Activated CD4-positive, alpha-beta T cell treated with anti-CD3 and anti-CD28 coated beads, Interleukin-2, amount 10 ng/mL, durations not matched to agents 24 days and 14 days (primary cell): ENCODE data around the gene GGPS1. TPM values are rescaled to one million over a fixed set of nuclear protein-coding genes. Genes with fewer than 3 reads are reported as not detected.

Experiments
- DNase-seq: peaks from one replicate; pipeline ENCODE4 v3.0.0; 2022
- H3K27ac Mint-ChIP-seq: one replicate; pipeline ENCODE4 v1.8.0; 2022; ENCODE audit warnings: mild to moderate bottlenecking, mixed read lengths
- H3K27me3 Mint-ChIP-seq: one replicate; pipeline ENCODE4 v1.8.0; 2022; ENCODE audit warnings: mixed read lengths
- H3K36me3 Mint-ChIP-seq: one replicate; pipeline ENCODE4 v1.8.0; 2022; ENCODE audit warnings: low read depth, mild to moderate bottlenecking, mixed read lengths
- H3K4me1 Mint-ChIP-seq: one replicate; pipeline ENCODE4 v1.8.0; 2021; ENCODE audit warnings: mixed read lengths
- H3K4me3 Mint-ChIP-seq: one replicate; pipeline ENCODE4 v1.8.0; 2022; ENCODE audit warnings: mild to moderate bottlenecking, moderate library complexity, mixed read lengths
- H3K9me3 Mint-ChIP-seq: one replicate; pipeline ENCODE4 v1.8.0; 2021; ENCODE audit warnings: mixed read lengths
- intact Hi-C: fragments of 100-400 bp; cut with micrococcal nuclease; formaldehyde crosslinking; loops from one replicate; pipeline ENCODE4 v1.15.1; 2023
- total RNA-seq: library from RNA; stranded (reverse); gene quantifications from 2 replicates; pipeline ENCODE4 v1.2.3, GENCODE V29; 2022

The GGPS1 gene
- total RNA-seq, 1 donor from 2014 or later: 33.9 TPM

GRCh38 chr1:235315173-235315572 lies 13.2 kb upstream of the GGPS1 start:
- H3K27ac Mint-ChIP-seq: no peak overlapping the region
- intact Hi-C loops: no loop called here

GRCh38 chr1:235315735-235316134 lies 12.6 kb upstream of the GGPS1 start:
- H3K9me3 Mint-ChIP-seq: no peaks in the 10 kb centered on the region
- DNase-seq: no peak
- intact Hi-C loops: loop anchor here (2.0 kb wide), 1 partner anchor 17 kb away; no protein-coding TSS in a partner anchor

More at GRCh38 chr1:235315173-235315572, 13.2 kb upstream of the GGPS1 start:
- no peak for DNase-seq
- H3K9me3 Mint-ChIP-seq: no peaks in the 10 kb centered on the region
- peaks cover 59% of the 10 kb centered on the region for H3K4me1 Mint-ChIP-seq
- peaks cover 31% of the 10 kb centered on the region for H3K36me3 Mint-ChIP-seq
- H3K27me3 Mint-ChIP-seq: no peaks in the 10 kb centered on the region
- peak overlapping the region; percentile 23 for H3K4me3 Mint-ChIP-seq

GRCh38 chr1:235317168-235317567 lies 11.2 kb upstream of the GGPS1 start:
- peak overlapping the region; percentile 41 for H3K4me3 Mint-ChIP-seq

More at GRCh38 chr1:235315735-235316134, 12.6 kb upstream of the GGPS1 start:
- Mint-ChIP-seq H3K4me1 (peaks cover 60% of the 10 kb centered on the region), H3K36me3 (peaks cover 36% of the 10 kb centered on the region), H3K4me3 (no peak overlapping the region), H3K27me3 (no peaks in the 10 kb centered on the region), H3K27ac (no peak overlapping the region)

GRCh38 chr1:235319255-235319654 lies 9.1 kb upstream of the GGPS1 start:
- DNase-seq: no peak
- H3K9me3 Mint-ChIP-seq: no peaks in the 10 kb centered on the region
- H3K4me1 Mint-ChIP-seq: peaks cover 57% of the 10 kb centered on the region
- peaks cover 46% of the 10 kb centered on the region for H3K36me3 Mint-ChIP-seq
- H3K27me3 Mint-ChIP-seq: no peaks in the 10 kb centered on the region
- H3K4me3 Mint-ChIP-seq: no peak overlapping the region
- peak overlapping the region; percentile 57 for H3K27ac Mint-ChIP-seq
- intact Hi-C loops: no loop called here

More at GRCh38 chr1:235317168-235317567, 11.2 kb upstream of the GGPS1 start:
- H3K9me3 Mint-ChIP-seq: no peaks in the 10 kb centered on the region
- intact Hi-C loops: loop anchor here (1.0 to 2.0 kb wide), 2 partner anchors 11 to 18 kb away; partner anchors contain the start of genes ARID4B and GGPS1
- no peak for DNase-seq
- peaks cover 67% of the 10 kb centered on the region for H3K4me1 Mint-ChIP-seq
- peak overlapping the region; percentile 73 for H3K27ac Mint-ChIP-seq
- no peaks in the 10 kb centered on the region for H3K27me3 Mint-ChIP-seq
- peaks cover 43% of the 10 kb centered on the region for H3K36me3 Mint-ChIP-seq

GRCh38 chr1:235320521-235321179 lies 7.7 kb upstream of the GGPS1 start:
- Mint-ChIP-seq H3K9me3 (no peaks in the 10 kb centered on the region), H3K4me3 (no peak overlapping the region), H3K27ac (peak overlapping the region; percentile 43), H3K27me3 (no peaks in the 10 kb centered on the region), H3K36me3 (peaks cover 52% of the 10 kb centered on the region), H3K4me1 (peaks cover 57% of the 10 kb centered on the region)
- no peak for DNase-seq
- intact Hi-C loops: loop anchor here (10.0 kb wide), 1 partner anchor 306 kb away; no protein-coding TSS in a partner anchor

- DNase-seq: no peak
- Mint-ChIP-seq H3K27me3 (no peaks in the 10 kb centered on the region), H3K4me3 (peak overlapping the region; percentile 74), H3K4me1 (peaks cover 44% of the 10 kb centered on the region), H3K36me3 (peaks cover 47% of the 10 kb centered on the region), H3K9me3 (no peaks in the 10 kb centered on the region), H3K27ac (peak overlapping the region; percentile 67)
- intact Hi-C loops: loop anchor here (10.0 kb wide), 1 partner anchor 309 kb away; no protein-coding TSS in a partner anchor
Observed at GRCh38 chr1:235324296-235324695, 4.1 kb upstream of the GGPS1 start.

- DNase-seq: no peak
- Mint-ChIP-seq H3K4me1 (peaks cover 41% of the 10 kb centered on the region), H3K36me3 (peaks cover 41% of the 10 kb centered on the region), H3K27me3 (no peaks in the 10 kb centered on the region), H3K4me3 (peak overlapping the region; percentile 99), H3K27ac (peak overlapping the region; percentile 85), H3K9me3 (no peaks in the 10 kb centered on the region)
- intact Hi-C loops: loop anchor here (5.0 to 10.0 kb wide), 5 partner anchors 118 to 953 kb away; partner anchors contain the start of gene COA6
Observed at GRCh38 chr1:235325139-235325538, 3.2 kb upstream of the GGPS1 start.

- Mint-ChIP-seq H3K36me3 (peaks cover 39% of the 10 kb centered on the region), H3K27me3 (no peaks in the 10 kb centered on the region), H3K9me3 (no peaks in the 10 kb centered on the region), H3K27ac (peak overlapping the region; percentile 85), H3K4me1 (peaks cover 34% of the 10 kb centered on the region), H3K4me3 (peak overlapping the region; percentile 99)
- intact Hi-C loops: loop anchor here (5.0 to 10.0 kb wide), 5 partner anchors 119 to 954 kb away; partner anchors contain the start of gene COA6
- DNase-seq: no peak
Observed at GRCh38 chr1:235325854-235326253, 2.5 kb upstream of the GGPS1 start.

- peak overlapping the region; percentile 99 for H3K4me3 Mint-ChIP-seq
- peaks cover 29% of the 10 kb centered on the region for H3K4me1 Mint-ChIP-seq
- peak overlapping the region; percentile 97 for H3K27ac Mint-ChIP-seq
- no peaks in the 10 kb centered on the region for H3K27me3 Mint-ChIP-seq
- peak; percentile 91 for DNase-seq
- peaks cover 34% of the 10 kb centered on the region for H3K36me3 Mint-ChIP-seq
- H3K9me3 Mint-ChIP-seq: no peaks in the 10 kb centered on the region
- intact Hi-C loops: loop anchor here (5.0 to 10.0 kb wide), 5 partner anchors 120 to 955 kb away; partner anchors contain the start of gene COA6
Observed at GRCh38 chr1:235326719-235327558, 1.4 kb upstream of the GGPS1 start.

- peaks cover 26% of the 10 kb centered on the region for H3K4me1 Mint-ChIP-seq
- H3K27me3 Mint-ChIP-seq: no peaks in the 10 kb centered on the region
- H3K4me3 Mint-ChIP-seq: peak within 1 kb of the TSS; percentile 99
- DNase-seq: no peak
- peak within 1 kb of the TSS; percentile 97 for H3K27ac Mint-ChIP-seq
- H3K9me3 Mint-ChIP-seq: no peaks in the 10 kb centered on the region
- H3K36me3 Mint-ChIP-seq: peaks cover 29% of the 10 kb centered on the region
- intact Hi-C loops: loop anchor here (1.0 to 10.0 kb wide), 17 partner anchors 10 to 955 kb away; partner anchors contain the start of genes B3GALNT2, COA6, LYST and RBM34
Observed at GRCh38 chr1:235327559-235328270, 655 bp upstream of the GGPS1 start, which contains the start of gene ARID4B. TSS of gene ARID4B (minus strand) at chr1:235328179. CDS start at chr1:235326919, 1,260 bp downstream.

- no peak overlapping the region for H3K27ac Mint-ChIP-seq
- H3K4me1 Mint-ChIP-seq: peaks cover 23% of the 10 kb centered on the region
- H3K9me3 Mint-ChIP-seq: no peaks in the 10 kb centered on the region
- no peaks in the 10 kb centered on the region for H3K27me3 Mint-ChIP-seq
- peaks cover 29% of the 10 kb centered on the region for H3K36me3 Mint-ChIP-seq
- no peak overlapping the region for H3K4me3 Mint-ChIP-seq
- DNase-seq: peak; percentile 87
- intact Hi-C loops: loop anchor here (2.0 to 10.0 kb wide), 8 partner anchors 122 to 957 kb away; partner anchors contain the start of genes B3GALNT2, COA6, LYST and TARBP1
Observed at GRCh38 chr1:235329139-235329902, 951 bp downstream of the GGPS1 start.

GRCh38 chr1:235330918-235331285 lies 2.5 kb downstream of the GGPS1 start:
- intact Hi-C loops: no loop called here
- Mint-ChIP-seq H3K36me3 (peaks cover 22% of the 10 kb centered on the region), H3K9me3 (no peaks in the 10 kb centered on the region), H3K27me3 (no peaks in the 10 kb centered on the region), H3K4me1 (peaks cover 14% of the 10 kb centered on the region), H3K27ac (peak overlapping the region; percentile 32), H3K4me3 (no peak overlapping the region)
- DNase-seq: no peak
